Measurements from ENCODE around the gene FAM107B. TPM values are rescaled to one million over a fixed set of nuclear protein-coding genes. Genes with fewer than 3 reads are reported as not detected.

Gene FAM107B
- total RNA-seq, 4 donors from 2014 or later = 12.3 to 41.3 (median 31.8) TPM

GRCh38 chr10:14562218-14563075 lies 212.2 kb downstream of the FAM107B start:
- Histone ChIP-seq H3K4me3 (replicated peaks in 1 of 3) (no peak overlapping the region), H3K4me1 (no peaks in the 10 kb centered on the region), H3K27me3 (no peaks in the 10 kb centered on the region), H3K27ac (no peak overlapping the region), H3K9me3 (no peaks in the 10 kb centered on the region), H3K36me3 (no peaks in the 10 kb centered on the region)
- 71 to 84% methylated on average over 4 of the region's 4 CpGs for WGBS, 2 donors
- DNase-seq = no peak
- TF ChIP-seq POLR2A (IDR thresholded peaks at IDR 0.05) (no peak), CTCF (IDR thresholded peaks at IDR 0.05) (no peak)
- intact Hi-C loops (cut with DNase I) = no loop called here

- H3K27ac ChIP-seq = no peak overlapping the region
Measured at GRCh38 chr10:14560791-14561765, 213.6 kb downstream of the FAM107B start.

DNA sequence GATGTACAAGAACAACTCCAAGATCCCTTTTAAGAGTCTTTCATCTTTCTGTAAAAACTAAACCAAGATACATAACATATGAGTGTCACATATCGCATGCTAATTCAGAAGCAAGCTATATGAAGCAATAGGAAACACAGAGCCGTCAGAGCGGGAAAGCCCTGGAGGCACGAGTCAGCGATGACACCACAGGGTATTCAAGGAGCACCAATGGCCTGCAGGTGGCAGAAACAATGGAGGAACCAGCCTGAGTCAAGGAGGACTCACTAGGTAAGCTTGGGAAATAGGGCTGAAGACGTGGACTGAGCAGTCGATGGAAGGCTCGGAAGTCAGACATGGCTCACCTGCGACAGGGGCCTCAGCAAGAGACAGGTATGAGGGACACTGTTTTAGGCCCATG lies 214.4 kb downstream of the FAM107B start:
- TF ChIP-seq CTCF (IDR thresholded peaks at IDR 0.05) (peak in 1 of 6 experiments; percentile 19), POLR2A (IDR thresholded peaks at IDR 0.05) (no peak)
- no peaks in the 10 kb centered on the region for H3K36me3 ChIP-seq
- peaks cover 0 to 10% of the 10 kb centered on the region in 2 donors for H3K4me1 ChIP-seq
- H3K4me3 ChIP-seq (replicated peaks in 1 of 3) = no peak overlapping the region
- WGBS, 2 donors = 81 to 95% methylated on average over 9 of the region's 9 CpGs
- intact Hi-C loops (cut with DNase I) = no loop called here
- peak in 1 of 2 donors; percentile 27 for DNase-seq
- no peaks in the 10 kb centered on the region for H3K9me3 ChIP-seq
- H3K27ac ChIP-seq = no peak overlapping the region
- no peaks in the 10 kb centered on the region for H3K27me3 ChIP-seq

More at GRCh38 chr10:14560791-14561765, 213.6 kb downstream of the FAM107B start:
- no peaks in the 10 kb centered on the region for H3K36me3 ChIP-seq
- H3K9me3 ChIP-seq = no peaks in the 10 kb centered on the region
- no peaks in the 10 kb centered on the region for H3K27me3 ChIP-seq
- H3K4me3 ChIP-seq (replicated peaks in 1 of 3) = no peak overlapping the region
- DNase-seq = no peak
- intact Hi-C loops (cut with DNase I) = no loop called here
- 88 to 94% methylated on average over 15 of the region's 15 CpGs for WGBS, 2 donors
- H3K4me1 ChIP-seq = peaks cover 0 to 3% of the 10 kb centered on the region in 2 donors
- TF ChIP-seq CTCF (IDR thresholded peaks at IDR 0.05) (no peak), POLR2A (IDR thresholded peaks at IDR 0.05) (no peak)

GRCh38 chr10:14558025-14558424 lies 216.7 kb downstream of the FAM107B start:
- no peak for TF ChIP-seq POLR2A (IDR thresholded peaks at IDR 0.05)
- no peak for TF ChIP-seq CTCF (IDR thresholded peaks at IDR 0.05)
- no peak overlapping the region for H3K4me3 ChIP-seq (replicated peaks in 1 of 3)
- no peaks in the 10 kb centered on the region for H3K27me3 ChIP-seq
- no peaks in the 10 kb centered on the region for H3K9me3 ChIP-seq
- intact Hi-C loops (cut with DNase I) = no loop called here
- no peaks in the 10 kb centered on the region for H3K36me3 ChIP-seq
- no peak overlapping the region for H3K27ac ChIP-seq
- H3K4me1 ChIP-seq = peaks cover 0 to 20% of the 10 kb centered on the region in 2 donors
- 97% methylated on average over 12 of the region's 12 CpGs for WGBS, 2 donors
- DNase-seq = no peak

Data from thyroid gland (tissue), 4 donors.